PC-9 (cell line): ENCODE results near the gene BCL11B. TPM values are rescaled to one million over a fixed set of nuclear protein-coding genes. Genes with fewer than 3 reads are reported as not detected.

Experiments used
- BruUV-seq: library from RNA; stranded (reverse); fragments of 400-500 nt; replicated peaks from 2 replicates; lab custom pipeline; 2021; lab: Mats Ljungman, UMichigan
- CTCF ChIA-PET: fragments of 300-600 bp; sonication (Branson Sonifier 250); formaldehyde crosslinking; loops from one replicate; lab custom pipeline; 2022; ENCODE audit warnings: antibody characterized with exemption; lab: Charles Lee
- POLR2A ChIA-PET: fragments of 300-600 bp; sonication (Branson Sonifier 250); formaldehyde crosslinking; loops from one replicate; lab custom pipeline; 2022; ENCODE audit warnings: antibody characterized with exemption; ENCODE audit not compliant: unreplicated experiment; lab: Charles Lee
- DNase-seq, 2 experiments: peaks; one replicate each; pipeline versions ENCODE4 v3.0.0 to v3.0.0-alpha.2; 2015 to 2022; ENCODE audit warnings: mixed read lengths in 1 of 2
- H2AFZ ChIP-seq: fragments of 200-600 bp; sonication (generic); 2 replicates; pipeline ENCODE4 v1.8.1; 2017; ENCODE audit warnings: antibody characterized with exemption
- H3F3A ChIP-seq: fragments of 200-600 bp; sonication (generic); 2 replicates; pipeline ENCODE4 v1.8.1; 2017; ENCODE audit warnings: antibody characterized with exemption, mild to moderate bottlenecking, low read depth; ENCODE audit not compliant: insufficient read depth
- H3K27ac ChIP-seq: fragments of 200-600 bp; sonication (generic); 2 replicates; pipeline ENCODE4 v1.6.1; 2016; ENCODE audit warnings: mixed run types
- H3K27me3 ChIP-seq: fragments of 200-600 bp; sonication (generic); 2 replicates; pipeline ENCODE4 v1.6.1; 2016; ENCODE audit warnings: low read depth, mixed run types; ENCODE audit not compliant: insufficient read depth
- H3K36me3 ChIP-seq: fragments of 200-600 bp; sonication (generic); 2 replicates; pipeline ENCODE4 v1.6.1; 2016; ENCODE audit warnings: low read depth, mixed run types
- H3K4me1 ChIP-seq: fragments of 200-600 bp; sonication (generic); replicated peaks from 2 replicates; pipeline ENCODE4 v1.6.1; 2016; ENCODE audit warnings: mixed run types; ENCODE audit not compliant: insufficient read depth
- H3K4me2 ChIP-seq: fragments of 200-600 bp; sonication (generic); 2 replicates; pipeline ENCODE4 v1.6.1; 2017; ENCODE audit warnings: mixed run types
- H3K4me3 ChIP-seq: fragments of 200-600 bp; sonication (generic); 2 replicates; pipeline ENCODE4 v1.6.1; 2016; ENCODE audit warnings: mixed run types
- H3K79me2 ChIP-seq: fragments of 200-600 bp; sonication (generic); 2 replicates; pipeline ENCODE4 v1.6.1; 2017; ENCODE audit warnings: low read depth, mixed run types
- H3K9me2 ChIP-seq: fragments of 200-600 bp; sonication (generic); 2 replicates; pipeline ENCODE4 v1.8.1; 2017; ENCODE audit warnings: mild to moderate bottlenecking; ENCODE audit not compliant: insufficient read depth
- H3K9me3 ChIP-seq: fragments of 200-600 bp; sonication (generic); 2 replicates; pipeline ENCODE4 v1.8.1; 2016; ENCODE audit warnings: low read depth; ENCODE audit not compliant: insufficient read depth
- H4K20me1 ChIP-seq: fragments of 200-600 bp; sonication (generic); 2 replicates; pipeline ENCODE4 v1.8.1; 2017; ENCODE audit not compliant: insufficient read depth
- EZH2 ChIP-seq: fragments of 200-600 bp; sonication (generic); IDR thresholded peaks from 2 replicates; pipeline ENCODE4 v1.8.0; 2017; ENCODE audit warnings: antibody characterized with exemption, low read depth
- intact Hi-C: fragments of 100-400 bp; cut with micrococcal nuclease; formaldehyde crosslinking; loops from one replicate; pipeline ENCODE4 v1.10.0; 2022; ENCODE audit not compliant: unreplicated experiment
- total RNA-seq: library from RNA; stranded (reverse); gene quantifications from 2 replicates; pipeline ENCODE4 v1.2.3, GENCODE V29; 2021
- TF ChIP-seq, protein P1 (sequence below): fragments of 200-600 bp; sonication (generic); conservative IDR thresholded peaks from 2 replicates; pipeline ENCODE4 v1.6.1; 2017; ENCODE audit warnings: mixed run types, antibody characterized with exemption, mild to moderate bottlenecking, moderate library complexity

The BCL11B gene
- total RNA-seq, 1 experiment from 2014 or later: not detected

DNA sequence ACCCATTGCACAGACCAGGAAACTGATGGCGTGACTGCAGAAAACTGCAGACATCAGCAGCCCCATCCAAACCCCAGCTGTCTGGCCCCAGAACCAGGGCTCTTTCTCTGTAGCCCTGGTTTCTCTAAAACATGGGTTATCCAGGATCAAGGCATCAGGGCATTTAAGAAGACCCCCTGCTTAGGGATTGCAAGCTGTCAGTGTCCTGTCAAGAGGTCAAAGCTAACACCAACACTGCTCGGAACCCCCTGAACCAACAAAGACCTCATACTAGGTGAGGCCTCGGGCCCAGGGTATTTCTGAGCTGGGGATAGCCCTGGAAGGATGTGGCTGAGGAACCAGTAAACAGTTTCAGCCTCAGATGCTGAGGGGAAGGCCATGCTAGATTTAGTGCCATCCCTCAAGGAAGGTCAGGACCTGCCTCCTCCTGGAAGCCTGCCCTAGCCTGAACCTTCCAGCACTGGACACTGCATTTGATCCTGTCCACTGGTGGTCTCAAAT, 39.2 kb downstream of the BCL11B start:
- no peak overlapping the region for H3K27ac ChIP-seq
- no peak overlapping the region for H3K4me2 ChIP-seq
- H3F3A ChIP-seq: no peaks in the 10 kb centered on the region
- DNase-seq: no peak
- ChIA-PET CTCF (no interaction called here), POLR2A (no interaction called here)
- no peaks in the 10 kb centered on the region for H3K4me1 ChIP-seq
- no TSS peak for BruUV-seq
- H2AFZ ChIP-seq: no peak overlapping the region
- no peaks in the 10 kb centered on the region for H3K9me2 ChIP-seq
- no peaks in the 10 kb centered on the region for H3K79me2 ChIP-seq
- intact Hi-C loops: no loop called here
- peaks cover 10% of the 10 kb centered on the region; the same call in 1 of the 2 replicates for H3K27me3 ChIP-seq
- H3K36me3 ChIP-seq: no peaks in the 10 kb centered on the region
- H4K20me1 ChIP-seq: no peaks in the 10 kb centered on the region
- no peak overlapping the region for H3K4me3 ChIP-seq
- TF ChIP-seq, protein P1, sequence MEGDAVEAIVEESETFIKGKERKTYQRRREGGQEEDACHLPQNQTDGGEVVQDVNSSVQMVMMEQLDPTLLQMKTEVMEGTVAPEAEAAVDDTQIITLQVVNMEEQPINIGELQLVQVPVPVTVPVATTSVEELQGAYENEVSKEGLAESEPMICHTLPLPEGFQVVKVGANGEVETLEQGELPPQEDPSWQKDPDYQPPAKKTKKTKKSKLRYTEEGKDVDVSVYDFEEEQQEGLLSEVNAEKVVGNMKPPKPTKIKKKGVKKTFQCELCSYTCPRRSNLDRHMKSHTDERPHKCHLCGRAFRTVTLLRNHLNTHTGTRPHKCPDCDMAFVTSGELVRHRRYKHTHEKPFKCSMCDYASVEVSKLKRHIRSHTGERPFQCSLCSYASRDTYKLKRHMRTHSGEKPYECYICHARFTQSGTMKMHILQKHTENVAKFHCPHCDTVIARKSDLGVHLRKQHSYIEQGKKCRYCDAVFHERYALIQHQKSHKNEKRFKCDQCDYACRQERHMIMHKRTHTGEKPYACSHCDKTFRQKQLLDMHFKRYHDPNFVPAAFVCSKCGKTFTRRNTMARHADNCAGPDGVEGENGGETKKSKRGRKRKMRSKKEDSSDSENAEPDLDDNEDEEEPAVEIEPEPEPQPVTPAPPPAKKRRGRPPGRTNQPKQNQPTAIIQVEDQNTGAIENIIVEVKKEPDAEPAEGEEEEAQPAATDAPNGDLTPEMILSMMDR: no peak
- no peak for TF ChIP-seq EZH2
- no peaks in the 10 kb centered on the region for H3K9me3 ChIP-seq

GRCh38 chr14:99231850-99232713, 39.9 kb downstream of the BCL11B start:
- Histone ChIP-seq H3K27me3 (peaks cover 17% of the 10 kb centered on the region; the same call in 1 of the 2 replicates), H3K9me2 (no peaks in the 10 kb centered on the region), H3K9me3 (no peaks in the 10 kb centered on the region), H3K79me2 (no peaks in the 10 kb centered on the region), H2AFZ (no peak overlapping the region), H3F3A (no peaks in the 10 kb centered on the region), H3K4me3 (no peak overlapping the region), H3K36me3 (no peaks in the 10 kb centered on the region), H3K4me1 (no peaks in the 10 kb centered on the region), H4K20me1 (no peaks in the 10 kb centered on the region), H3K27ac (no peak overlapping the region), H3K4me2 (no peak overlapping the region)
- ChIA-PET POLR2A (no interaction called here), CTCF (no interaction called here)
- intact Hi-C loops: no loop called here
- no TSS peak for BruUV-seq
- TF ChIP-seq, protein P1: no peak
- no peak for TF ChIP-seq EZH2
- no peak for DNase-seq

- H2AFZ ChIP-seq: no peak overlapping the region
- intact Hi-C loops: no loop called here
- H3K4me1 ChIP-seq: no peaks in the 10 kb centered on the region
- no peak for DNase-seq
- H4K20me1 ChIP-seq: no peaks in the 10 kb centered on the region
- no peaks in the 10 kb centered on the region for H3K9me3 ChIP-seq
- peaks cover 25% of the 10 kb centered on the region for H3K27me3 ChIP-seq
- no peaks in the 10 kb centered on the region for H3K36me3 ChIP-seq
- H3K9me2 ChIP-seq: no peaks in the 10 kb centered on the region
- TF ChIP-seq EZH2: no peak
- TF ChIP-seq, protein P1: no peak
- H3K4me2 ChIP-seq: no peak overlapping the region
- H3F3A ChIP-seq: no peaks in the 10 kb centered on the region
- no peak overlapping the region for H3K4me3 ChIP-seq
- CTCF ChIA-PET: no interaction called here
- H3K27ac ChIP-seq: no peak overlapping the region
- H3K79me2 ChIP-seq: no peaks in the 10 kb centered on the region
- BruUV-seq: no TSS peak
- POLR2A ChIA-PET: no interaction called here
These were observed 40.7 kb downstream of the BCL11B start for GRCh38 chr14:99231161-99231849.
